PC-3 (cell line): Measurements from ENCODE around the gene CMBL.

Source experiments
- EZH2 ChIP-seq: fragments of 300-600 bp; sonication (generic); IDR thresholded peaks from one replicate; pipeline ENCODE4 v1.6.1; 2017; ENCODE audit warnings: antibody characterized with exemption, mild to moderate bottlenecking, low read length; ENCODE audit not compliant: unreplicated experiment
- TF ChIP-seq, protein P1 (sequence below): fragments of 300-600 bp; sonication (generic); conservative IDR thresholded peaks from 2 replicates; pipeline ENCODE4 v1.5.1; 2017; ENCODE audit warnings: antibody characterized with exemption, low read depth, mild to moderate bottlenecking, low read length

DNA sequence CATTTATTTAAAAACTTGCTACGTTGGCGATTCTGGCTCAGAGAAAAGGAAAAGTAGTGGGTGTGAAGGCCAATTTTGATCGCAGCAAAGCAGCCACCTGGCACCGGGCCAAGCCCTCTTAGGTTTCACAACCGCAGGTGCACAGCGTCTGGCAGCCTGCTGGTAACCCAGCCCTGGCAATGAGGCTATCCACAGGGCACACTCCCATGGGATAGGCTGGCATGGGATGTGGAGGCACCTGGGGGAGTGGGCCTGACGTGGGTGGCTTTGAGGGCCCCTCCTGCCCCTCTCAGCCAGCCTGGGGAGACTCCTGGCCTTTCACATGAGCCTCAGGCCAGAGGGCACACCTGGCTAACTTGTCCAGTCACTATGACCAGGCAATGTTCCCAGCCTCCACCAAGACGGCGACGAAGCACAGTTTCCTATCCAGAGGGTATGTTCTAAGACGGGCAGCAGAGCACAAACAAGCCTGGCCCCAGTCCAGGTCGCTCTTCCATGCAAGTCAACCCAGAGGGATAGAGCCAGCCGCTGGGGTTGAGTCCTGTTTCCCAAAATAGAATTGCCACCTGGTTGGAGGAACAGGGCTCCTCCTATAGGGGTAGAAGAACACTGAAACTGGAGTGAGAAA, 19.0 kb downstream of the CMBL start:
- TF ChIP-seq, protein P1, sequence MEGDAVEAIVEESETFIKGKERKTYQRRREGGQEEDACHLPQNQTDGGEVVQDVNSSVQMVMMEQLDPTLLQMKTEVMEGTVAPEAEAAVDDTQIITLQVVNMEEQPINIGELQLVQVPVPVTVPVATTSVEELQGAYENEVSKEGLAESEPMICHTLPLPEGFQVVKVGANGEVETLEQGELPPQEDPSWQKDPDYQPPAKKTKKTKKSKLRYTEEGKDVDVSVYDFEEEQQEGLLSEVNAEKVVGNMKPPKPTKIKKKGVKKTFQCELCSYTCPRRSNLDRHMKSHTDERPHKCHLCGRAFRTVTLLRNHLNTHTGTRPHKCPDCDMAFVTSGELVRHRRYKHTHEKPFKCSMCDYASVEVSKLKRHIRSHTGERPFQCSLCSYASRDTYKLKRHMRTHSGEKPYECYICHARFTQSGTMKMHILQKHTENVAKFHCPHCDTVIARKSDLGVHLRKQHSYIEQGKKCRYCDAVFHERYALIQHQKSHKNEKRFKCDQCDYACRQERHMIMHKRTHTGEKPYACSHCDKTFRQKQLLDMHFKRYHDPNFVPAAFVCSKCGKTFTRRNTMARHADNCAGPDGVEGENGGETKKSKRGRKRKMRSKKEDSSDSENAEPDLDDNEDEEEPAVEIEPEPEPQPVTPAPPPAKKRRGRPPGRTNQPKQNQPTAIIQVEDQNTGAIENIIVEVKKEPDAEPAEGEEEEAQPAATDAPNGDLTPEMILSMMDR = no peak
- TF ChIP-seq EZH2 = no peak
